AG09309 (cell line): Measurements from ENCODE around the gene NTSR2.

ENCODE experiments used
- DNase-seq: peaks from one replicate; pipeline ENCODE4 v3.0.0-alpha.2; 2010; ENCODE audit warnings: low read depth
- H3K4me3 ChIP-seq: 2 replicates; pipeline ENCODE4 v1.5.1; 2011; ENCODE audit warnings: mild to moderate bottlenecking, low read depth, low read length, moderate library complexity; ENCODE audit not compliant: control insufficient read depth
- TF ChIP-seq, protein P1 (sequence below): IDR thresholded peaks from 2 replicates; pipeline ENCODE4 v1.5.1; 2011; ENCODE audit warnings: mild to moderate bottlenecking, low read depth, low read length, inconsistent platforms; ENCODE audit not compliant: insufficient read depth, control insufficient read depth; ENCODE audit errors: missing control alignments

Gene NTSR2

DNA sequence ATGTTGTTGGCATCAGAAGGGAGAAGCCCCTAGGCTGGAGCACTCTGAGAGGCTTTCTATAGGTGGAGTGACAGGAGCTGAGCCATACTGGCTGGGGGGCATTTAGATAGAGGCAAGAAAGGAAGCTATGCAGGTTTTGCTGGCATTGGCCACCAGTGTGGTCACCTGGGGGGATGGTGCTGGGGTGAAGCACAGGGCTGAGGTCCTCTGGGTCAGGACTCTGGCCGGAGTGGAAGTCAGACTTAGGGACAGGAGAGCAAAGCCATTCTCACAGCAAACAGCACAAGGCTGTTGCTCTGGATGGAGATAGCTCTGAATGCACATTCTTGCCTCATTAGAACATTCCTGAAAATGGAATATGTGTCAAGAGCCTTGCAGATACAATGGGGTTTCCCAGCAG, 47.4 kb downstream of the NTSR2 start:
- DNase-seq: no peak
- TF ChIP-seq, protein P1, sequence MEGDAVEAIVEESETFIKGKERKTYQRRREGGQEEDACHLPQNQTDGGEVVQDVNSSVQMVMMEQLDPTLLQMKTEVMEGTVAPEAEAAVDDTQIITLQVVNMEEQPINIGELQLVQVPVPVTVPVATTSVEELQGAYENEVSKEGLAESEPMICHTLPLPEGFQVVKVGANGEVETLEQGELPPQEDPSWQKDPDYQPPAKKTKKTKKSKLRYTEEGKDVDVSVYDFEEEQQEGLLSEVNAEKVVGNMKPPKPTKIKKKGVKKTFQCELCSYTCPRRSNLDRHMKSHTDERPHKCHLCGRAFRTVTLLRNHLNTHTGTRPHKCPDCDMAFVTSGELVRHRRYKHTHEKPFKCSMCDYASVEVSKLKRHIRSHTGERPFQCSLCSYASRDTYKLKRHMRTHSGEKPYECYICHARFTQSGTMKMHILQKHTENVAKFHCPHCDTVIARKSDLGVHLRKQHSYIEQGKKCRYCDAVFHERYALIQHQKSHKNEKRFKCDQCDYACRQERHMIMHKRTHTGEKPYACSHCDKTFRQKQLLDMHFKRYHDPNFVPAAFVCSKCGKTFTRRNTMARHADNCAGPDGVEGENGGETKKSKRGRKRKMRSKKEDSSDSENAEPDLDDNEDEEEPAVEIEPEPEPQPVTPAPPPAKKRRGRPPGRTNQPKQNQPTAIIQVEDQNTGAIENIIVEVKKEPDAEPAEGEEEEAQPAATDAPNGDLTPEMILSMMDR: no peak
- H3K4me3 ChIP-seq: no peak overlapping the region

DNA sequence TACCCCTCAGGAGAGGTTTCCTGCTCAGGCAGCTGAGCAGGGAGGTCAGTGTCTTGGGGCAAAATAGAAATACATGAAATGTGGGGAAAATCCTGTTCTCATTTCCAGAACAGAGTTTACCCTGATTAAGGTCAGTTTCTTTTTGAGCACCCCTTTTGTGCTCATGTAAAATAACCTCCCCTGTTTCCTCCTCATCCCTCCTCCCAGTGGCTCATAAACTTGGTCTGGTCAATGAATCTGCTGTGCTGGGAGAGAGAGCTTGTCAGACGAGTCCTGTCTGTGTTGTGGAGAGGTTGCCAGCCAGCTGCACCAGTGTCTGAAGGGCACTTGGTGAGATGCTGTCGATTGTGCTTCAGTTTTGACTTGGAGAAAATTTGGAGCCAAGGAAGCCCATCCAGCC, 48.6 kb downstream of the NTSR2 start:
- DNase-seq: no peak
- H3K4me3 ChIP-seq: no peak overlapping the region
- TF ChIP-seq, protein P1: no peak

DNA sequence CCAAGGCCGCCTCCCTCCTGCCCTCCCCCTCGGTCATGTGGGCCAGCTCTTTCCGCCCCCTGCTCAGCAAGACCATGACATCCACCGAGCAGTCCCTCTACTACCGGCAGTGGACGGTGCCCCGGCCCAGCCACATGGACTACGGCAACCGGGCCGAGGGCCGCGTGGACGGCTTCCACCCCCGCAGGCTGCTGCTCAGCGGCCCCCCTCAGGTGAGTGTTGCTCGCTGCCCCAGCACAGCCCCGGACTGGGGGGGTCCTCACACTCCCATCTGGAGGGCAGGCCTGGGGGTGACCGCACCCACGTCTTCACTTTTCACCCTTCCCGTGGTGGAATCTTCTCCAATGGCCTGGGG, 51.3 kb downstream of the NTSR2 start:
- no peak overlapping the region for H3K4me3 ChIP-seq
- DNase-seq: no peak
- TF ChIP-seq, protein P1: no peak

DNA sequence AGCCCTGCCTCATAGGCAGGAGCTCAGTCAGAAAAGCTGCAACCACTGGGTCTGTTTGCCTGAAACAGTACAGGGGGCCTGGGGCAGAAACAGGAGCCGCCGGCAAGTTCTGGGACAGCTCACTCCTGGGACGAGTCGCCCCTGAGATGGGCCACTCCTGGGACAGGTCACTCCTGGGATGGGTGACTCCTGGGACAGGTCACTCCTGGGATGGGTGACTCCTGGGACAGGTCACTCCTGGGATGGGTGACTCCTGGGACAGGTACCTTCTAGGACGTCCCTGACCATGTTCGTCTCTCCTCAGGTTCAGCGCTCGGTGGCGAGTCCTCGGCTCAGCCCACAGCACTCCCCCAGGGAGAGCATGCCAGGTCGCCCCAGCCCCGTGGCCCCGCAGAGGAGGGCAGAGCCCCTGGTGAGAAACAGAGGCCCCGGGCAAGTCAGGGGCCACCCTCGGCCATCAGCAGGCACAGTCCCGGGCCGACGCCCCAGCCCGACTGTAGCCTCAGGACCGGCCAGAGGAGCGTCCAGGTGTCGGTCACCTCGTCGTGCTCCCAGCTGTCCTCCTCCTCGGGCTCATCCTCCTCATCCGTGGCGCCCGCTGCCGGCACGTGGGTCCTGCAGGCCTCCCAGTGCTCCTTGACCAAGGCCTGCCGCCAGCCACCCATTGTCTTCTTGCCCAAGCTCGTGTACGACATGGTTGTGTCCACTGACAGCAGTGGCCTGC, 51.8 kb downstream of the NTSR2 start:
- TF ChIP-seq, protein P1: no peak
- DNase-seq: no peak

DNA sequence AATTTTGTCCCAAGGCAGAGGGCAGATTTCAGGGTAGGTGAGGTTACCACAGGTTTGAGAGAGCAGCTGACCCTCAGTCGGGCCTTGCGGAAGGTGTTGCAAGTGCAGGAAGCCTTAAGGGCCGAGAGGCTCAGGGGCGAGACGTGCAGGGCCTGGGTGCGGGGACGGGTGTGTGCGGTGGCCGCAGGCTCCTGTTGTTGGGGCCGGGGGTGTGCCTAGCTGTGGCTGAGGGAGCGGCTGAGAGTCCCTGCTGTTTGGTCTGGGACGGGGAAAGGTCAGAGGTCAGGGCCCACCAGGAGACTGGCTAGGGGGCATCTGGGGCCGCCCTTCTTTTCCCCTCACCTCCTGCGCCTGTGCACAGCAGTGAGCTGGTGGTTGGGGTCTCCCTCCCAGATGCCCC, 52.5 kb downstream of the NTSR2 start:
- DNase-seq: no peak
- TF ChIP-seq, protein P1: no peak
- H3K4me3 ChIP-seq: no peak overlapping the region

More for the DNA sequence above, 51.8 kb downstream of the NTSR2 start:
- H3K4me3 ChIP-seq: no peak overlapping the region

DNA sequence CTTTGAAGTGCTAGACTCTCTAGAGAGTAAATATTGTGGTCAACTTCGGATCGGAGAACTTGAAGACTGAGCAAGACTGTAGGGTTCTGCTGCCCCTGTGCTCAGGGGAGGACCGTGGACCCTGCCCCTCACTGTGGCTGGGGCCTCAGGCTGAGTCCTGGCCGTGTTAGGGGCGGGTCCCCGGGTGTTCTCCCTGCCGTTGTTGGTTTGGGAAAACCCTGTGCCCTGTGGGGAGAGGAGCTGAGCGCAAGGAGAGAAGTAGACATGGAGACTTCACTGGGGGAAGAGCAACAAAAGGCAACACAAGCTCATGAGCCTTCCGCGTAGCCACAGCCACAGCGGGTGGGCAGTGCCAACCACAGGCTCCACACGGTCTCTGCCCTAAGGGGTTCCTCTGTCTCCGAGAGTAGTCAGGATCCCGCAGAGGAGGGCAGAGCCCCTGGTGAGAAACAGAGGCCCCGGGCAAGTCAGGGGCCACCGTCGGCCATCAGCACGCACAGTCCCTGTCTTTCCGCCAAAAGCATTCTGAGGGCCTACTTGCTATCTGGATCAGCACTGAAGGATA, 53.1 kb downstream of the NTSR2 start:
- TF ChIP-seq, protein P1: no peak
- DNase-seq: no peak
- H3K4me3 ChIP-seq: no peak overlapping the region
